VCaP (cell line): ENCODE measurements around the gene MAP4K3.
"Not testable (repeated sequence)": the region's sequence is repeated elsewhere in the genome, so short reads cannot be mapped to it uniquely, and the experiment has no call there.

ENCODE experiments used
- H3K27ac ChIP-seq: fragments of 450-650 bp; 2 replicates; pipeline ENCODE4 v1.5.1; 2017
- TF ChIP-seq, protein P1 (sequence below): fragments of 450-650 bp; conservative IDR thresholded peaks from 2 replicates; pipeline ENCODE4 v1.5.1; 2017; ENCODE audit warnings: mild to moderate bottlenecking, moderate library complexity

The MAP4K3 gene

GRCh38 chr2:39392672-39393071 is 44.4 kb downstream of the MAP4K3 start:
- H3K27ac ChIP-seq = peak overlapping the region; percentile 54
- TF ChIP-seq, protein P1, sequence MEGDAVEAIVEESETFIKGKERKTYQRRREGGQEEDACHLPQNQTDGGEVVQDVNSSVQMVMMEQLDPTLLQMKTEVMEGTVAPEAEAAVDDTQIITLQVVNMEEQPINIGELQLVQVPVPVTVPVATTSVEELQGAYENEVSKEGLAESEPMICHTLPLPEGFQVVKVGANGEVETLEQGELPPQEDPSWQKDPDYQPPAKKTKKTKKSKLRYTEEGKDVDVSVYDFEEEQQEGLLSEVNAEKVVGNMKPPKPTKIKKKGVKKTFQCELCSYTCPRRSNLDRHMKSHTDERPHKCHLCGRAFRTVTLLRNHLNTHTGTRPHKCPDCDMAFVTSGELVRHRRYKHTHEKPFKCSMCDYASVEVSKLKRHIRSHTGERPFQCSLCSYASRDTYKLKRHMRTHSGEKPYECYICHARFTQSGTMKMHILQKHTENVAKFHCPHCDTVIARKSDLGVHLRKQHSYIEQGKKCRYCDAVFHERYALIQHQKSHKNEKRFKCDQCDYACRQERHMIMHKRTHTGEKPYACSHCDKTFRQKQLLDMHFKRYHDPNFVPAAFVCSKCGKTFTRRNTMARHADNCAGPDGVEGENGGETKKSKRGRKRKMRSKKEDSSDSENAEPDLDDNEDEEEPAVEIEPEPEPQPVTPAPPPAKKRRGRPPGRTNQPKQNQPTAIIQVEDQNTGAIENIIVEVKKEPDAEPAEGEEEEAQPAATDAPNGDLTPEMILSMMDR = no peak

DNA sequence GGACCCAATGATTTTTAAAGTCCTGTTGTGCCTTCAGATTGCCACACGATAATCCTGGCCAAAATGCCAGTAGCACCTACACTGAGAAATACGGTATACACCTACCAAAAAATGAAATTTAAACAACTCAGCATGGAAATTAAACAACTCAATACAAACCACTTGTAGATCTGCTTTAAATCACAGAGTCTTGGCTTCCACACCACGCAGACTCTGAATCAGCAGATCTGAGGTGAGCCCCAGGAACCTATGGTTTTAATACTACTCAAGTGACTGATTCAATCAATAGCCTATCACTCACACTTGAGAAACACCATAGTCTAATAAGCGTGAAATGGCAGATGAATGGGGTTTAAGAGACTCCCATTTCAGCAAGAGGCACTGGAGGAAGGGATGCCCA is 46.9 kb downstream of the MAP4K3 start:
- TF ChIP-seq, protein P1 = no peak
- no peak overlapping the region for H3K27ac ChIP-seq

DNA sequence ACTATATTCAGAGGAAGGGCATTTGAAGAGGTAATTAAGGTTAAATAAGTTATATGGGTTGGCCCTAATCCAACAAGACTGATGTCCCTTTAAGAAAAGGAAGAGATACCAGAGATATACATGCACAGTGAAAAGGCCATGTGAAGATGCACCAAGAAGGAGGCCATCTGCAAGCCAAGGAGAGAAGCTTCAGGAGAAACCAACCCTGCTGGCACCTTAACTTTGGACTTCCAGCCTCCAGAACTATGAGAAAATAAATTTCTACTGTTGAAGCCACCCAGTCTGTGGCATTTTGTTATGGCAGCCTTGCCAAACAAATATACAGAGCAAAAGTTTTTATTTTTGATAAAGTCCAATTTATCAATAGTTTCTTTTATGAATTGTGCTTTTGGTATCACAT is 51.0 kb downstream of the MAP4K3 start:
- H3K27ac ChIP-seq = no peak overlapping the region
- TF ChIP-seq, protein P1 = no peak

DNA sequence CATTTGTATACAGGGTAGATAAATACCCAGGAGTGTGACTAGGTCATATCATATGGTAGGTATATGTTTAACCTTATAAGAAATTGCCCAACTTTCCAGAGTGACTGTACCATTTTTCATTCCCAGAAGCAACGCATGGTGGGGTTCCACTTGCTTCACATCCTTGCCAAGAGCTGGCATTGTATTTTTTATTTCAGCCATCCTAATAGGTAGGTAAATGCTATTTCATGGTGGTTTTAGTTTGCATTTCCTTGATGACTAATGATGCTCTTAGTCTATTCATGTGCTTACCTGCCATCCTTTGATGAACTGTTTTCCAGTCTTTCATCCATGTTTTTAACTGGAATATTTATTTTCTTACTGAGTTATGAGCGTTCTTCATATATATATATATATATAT is 51.9 kb downstream of the MAP4K3 start:
- no peak overlapping the region for H3K27ac ChIP-seq
- TF ChIP-seq, protein P1 = no peak

GRCh38 chr2:39384071-39384470 is 53.0 kb downstream of the MAP4K3 start:
- not testable (repeated sequence) for H3K27ac ChIP-seq

DNA sequence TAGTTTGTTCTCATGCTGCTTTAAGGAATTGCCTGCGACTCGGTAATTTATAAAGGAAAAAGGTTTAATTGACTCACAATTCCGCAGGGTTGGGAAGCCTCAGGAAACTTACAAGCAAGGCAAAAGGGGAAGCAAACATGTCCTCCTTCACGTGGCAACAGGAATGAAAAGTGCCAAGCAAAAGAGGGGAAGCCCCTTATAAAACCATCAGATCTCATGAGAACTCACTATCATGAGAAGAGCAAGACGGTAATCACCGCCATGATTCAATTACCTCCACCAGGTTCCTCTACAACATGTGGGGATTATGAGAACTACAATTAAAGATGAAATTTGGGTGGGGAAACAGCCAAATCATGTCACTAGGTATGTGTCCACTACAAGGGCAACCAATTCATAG is 53.9 kb downstream of the MAP4K3 start:
- no peak overlapping the region for H3K27ac ChIP-seq
- TF ChIP-seq, protein P1 = no peak

DNA sequence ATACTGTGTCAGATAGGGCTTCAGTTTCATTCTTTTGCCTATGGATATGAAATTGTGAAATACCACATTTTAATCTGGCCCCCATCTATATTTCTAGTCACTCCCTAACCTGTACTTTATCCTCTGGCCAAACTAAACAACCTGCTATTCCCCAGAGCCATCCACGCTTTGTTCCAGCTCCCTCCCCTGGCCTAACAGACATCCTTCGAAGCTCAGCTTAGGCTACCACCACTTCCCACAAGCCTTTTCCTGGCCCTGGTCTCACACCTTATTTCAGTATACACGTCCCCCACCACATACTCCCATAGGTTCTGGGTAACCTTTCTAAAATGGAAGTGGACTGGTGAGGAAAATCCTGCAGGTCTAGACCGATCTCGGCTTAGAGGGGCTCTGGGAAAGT is 55.4 kb downstream of the MAP4K3 start:
- TF ChIP-seq, protein P1 = no peak
- no peak overlapping the region for H3K27ac ChIP-seq

GRCh38 chr2:39380525-39381150 is 56.4 kb downstream of the MAP4K3 start:
- TF ChIP-seq, protein P1 = no peak
- H3K27ac ChIP-seq = peak overlapping the region; percentile 17
